WTC11 (cell line): ENCODE data around the gene ATP6V0B. TPM values are rescaled to one million over a fixed set of nuclear protein-coding genes. Genes with fewer than 3 reads are reported as not detected.

Experiments used
- ATAC-seq: fragments of 200-7000 bp; cut with Tn5 transposase; 2 replicates; pipeline ENCODE4 v1.10.0; 2021; ENCODE audit warnings: mild to moderate bottlenecking, moderate library complexity
- CTCF ChIA-PET: fragments of 300-600 bp; sonication (Branson Sonifier 250); formaldehyde crosslinking; loops from one replicate; lab custom pipeline; 2021; ENCODE audit warnings: antibody characterized with exemption; lab: Charles Lee
- POLR2A ChIA-PET: fragments of 350-600 bp; sonication (Branson Sonifier 250); formaldehyde crosslinking; loops from one replicate; lab custom pipeline; 2021; ENCODE audit warnings: antibody characterized with exemption; lab: Charles Lee
- DNase-seq: peaks from one replicate; pipeline ENCODE4 v3.0.0; 2021; ENCODE audit warnings: low spot score
- H3K27ac Mint-ChIP-seq: 2 replicates; pipeline ENCODE4 v1.8.0; 2021; ENCODE audit warnings: mixed read lengths
- H3K27me3 Mint-ChIP-seq: 2 replicates; pipeline ENCODE4 v1.8.0; 2021; ENCODE audit warnings: low read depth, mild to moderate bottlenecking, moderate library complexity, mixed read lengths
- H3K36me3 Mint-ChIP-seq: 2 replicates; pipeline ENCODE4 v1.8.0; 2021; ENCODE audit warnings: mixed read lengths
- H3K4me1 Mint-ChIP-seq: 2 replicates; pipeline ENCODE4 v1.8.0; 2022; ENCODE audit warnings: mixed read lengths
- H3K4me3 Mint-ChIP-seq: 2 replicates; pipeline ENCODE4 v1.8.0; 2021; ENCODE audit warnings: mild to moderate bottlenecking, moderate library complexity, mixed read lengths
- H3K9me3 Mint-ChIP-seq: 2 replicates; pipeline ENCODE4 v1.8.0; 2021; ENCODE audit warnings: mixed read lengths
- ELF4 ChIP-seq: sonication (generic); formaldehyde crosslinking; IDR thresholded peaks from 2 replicates; pipeline ENCODE4 v1.8.1; 2022; ENCODE audit warnings: low read depth, mild to moderate bottlenecking, moderate library complexity, missing genetic modification reagents
- EMX1 ChIP-seq: fragments of 250-450 bp; sonication (Bioruptor Pico); IDR thresholded peaks from 2 replicates; pipeline ENCODE4 v1.8.0; 2021; ENCODE audit warnings: mild to moderate bottlenecking
- MXD4 ChIP-seq: fragments of 250-450 bp; sonication (Bioruptor Pico); IDR thresholded peaks from 2 replicates; pipeline ENCODE4 v1.8.0; 2021; ENCODE audit warnings: mild to moderate bottlenecking, moderate library complexity, borderline replicate concordance
- NR3C1 ChIP-seq: sonication (generic); formaldehyde crosslinking; conservative IDR thresholded peaks from 2 replicates; pipeline ENCODE4 v1.8.1; 2023; ENCODE audit warnings: low read depth, mild to moderate bottlenecking, missing genetic modification reagents
- PRRX2 ChIP-seq: fragments of 250-450 bp; sonication (Bioruptor Pico); IDR thresholded peaks from 2 replicates; pipeline ENCODE4 v1.8.0; 2021; ENCODE audit warnings: mild to moderate bottlenecking
- RORB ChIP-seq: fragments of 250-450 bp; sonication (Bioruptor Pico); IDR thresholded peaks from 2 replicates; pipeline ENCODE4 v1.9.0; 2021; ENCODE audit warnings: mild to moderate bottlenecking
- SMAD3 ChIP-seq: sonication (generic); formaldehyde crosslinking; IDR thresholded peaks from 2 replicates; pipeline ENCODE4 v1.8.0; 2022; ENCODE audit warnings: missing genetic modification reagents, mild to moderate bottlenecking, borderline replicate concordance
- SOX15 ChIP-seq: fragments of 250-450 bp; sonication (Bioruptor Pico); IDR thresholded peaks from 2 replicates; pipeline ENCODE4 v1.9.0; 2021; ENCODE audit warnings: mild to moderate bottlenecking
- TCF7 ChIP-seq: sonication (generic); formaldehyde crosslinking; IDR thresholded peaks from 2 replicates; pipeline ENCODE4 v1.8.0; 2022; ENCODE audit warnings: mild to moderate bottlenecking, low read depth, missing genetic modification reagents, moderate library complexity
- ZBTB21 ChIP-seq: sonication (generic); formaldehyde crosslinking; IDR thresholded peaks from 2 replicates; pipeline ENCODE4 v1.8.1; 2023; ENCODE audit warnings: mild to moderate bottlenecking, missing genetic modification reagents, borderline replicate concordance
- ZNF138 ChIP-seq: sonication (generic); formaldehyde crosslinking; conservative IDR thresholded peaks from 2 replicates; pipeline ENCODE4 v1.8.1; 2022; ENCODE audit warnings: mild to moderate bottlenecking, moderate library complexity, missing genetic modification reagents
- ZNF317 ChIP-seq: sonication (generic); formaldehyde crosslinking; IDR thresholded peaks from 2 replicates; pipeline ENCODE4 v1.8.1; 2023; ENCODE audit warnings: low read depth, mild to moderate bottlenecking, moderate library complexity, missing genetic modification reagents, borderline replicate concordance
- ZNF396 ChIP-seq: fragments of 250-450 bp; sonication (Bioruptor Pico); IDR thresholded peaks from 2 replicates; pipeline ENCODE4 v1.8.0; 2021; ENCODE audit warnings: mild to moderate bottlenecking, moderate library complexity, borderline replicate concordance
- total RNA-seq: library from RNA; stranded (reverse); gene quantifications from 3 replicates; pipeline ENCODE4 v1.2.3, GENCODE V29; 2021
- TF ChIP-seq, protein P1 (sequence below): fragments of 250-450 bp; sonication (Bioruptor Pico); IDR thresholded peaks from 2 replicates; pipeline ENCODE4 v1.9.0; 2021; ENCODE audit warnings: moderate library complexity, mild to moderate bottlenecking, inconsistent platforms, borderline replicate concordance
- TF ChIP-seq, protein P2 (sequence below): sonication (generic); formaldehyde crosslinking; conservative IDR thresholded peaks from 2 replicates; pipeline ENCODE4 v1.8.1; 2023; ENCODE audit warnings: mild to moderate bottlenecking, low read depth, missing genetic modification reagents, moderate library complexity
- TF ChIP-seq, protein P3 (sequence below): sonication (generic); formaldehyde crosslinking; IDR thresholded peaks from 2 replicates; pipeline ENCODE4 v1.8.1; 2023; ENCODE audit warnings: mild to moderate bottlenecking, missing genetic modification reagents, moderate library complexity
- TF ChIP-seq, protein P4 (sequence below): sonication (generic); formaldehyde crosslinking; IDR thresholded peaks from 2 replicates; pipeline ENCODE4 v1.8.0; 2022; ENCODE audit warnings: mild to moderate bottlenecking, missing genetic modification reagents
- TF ChIP-seq, protein P5 (sequence below): fragments of 250-450 bp; sonication (Bioruptor Pico); IDR thresholded peaks from 2 replicates; pipeline ENCODE4 v1.9.0; 2021; ENCODE audit warnings: mild to moderate bottlenecking, borderline replicate concordance
- TF ChIP-seq, protein P6 (sequence below): sonication (generic); formaldehyde crosslinking; IDR thresholded peaks from 2 replicates; pipeline ENCODE4 v1.8.1; 2022; ENCODE audit warnings: mild to moderate bottlenecking, missing genetic modification reagents, moderate library complexity, borderline replicate concordance
- TF ChIP-seq, protein P7 (sequence below): sonication (generic); formaldehyde crosslinking; IDR thresholded peaks from 2 replicates; pipeline ENCODE4 v1.8.0; 2022; ENCODE audit warnings: mild to moderate bottlenecking, missing genetic modification reagents

The ATP6V0B gene
- total RNA-seq, 1 experiment from 2014 or later, result 110 TPM

DNA sequence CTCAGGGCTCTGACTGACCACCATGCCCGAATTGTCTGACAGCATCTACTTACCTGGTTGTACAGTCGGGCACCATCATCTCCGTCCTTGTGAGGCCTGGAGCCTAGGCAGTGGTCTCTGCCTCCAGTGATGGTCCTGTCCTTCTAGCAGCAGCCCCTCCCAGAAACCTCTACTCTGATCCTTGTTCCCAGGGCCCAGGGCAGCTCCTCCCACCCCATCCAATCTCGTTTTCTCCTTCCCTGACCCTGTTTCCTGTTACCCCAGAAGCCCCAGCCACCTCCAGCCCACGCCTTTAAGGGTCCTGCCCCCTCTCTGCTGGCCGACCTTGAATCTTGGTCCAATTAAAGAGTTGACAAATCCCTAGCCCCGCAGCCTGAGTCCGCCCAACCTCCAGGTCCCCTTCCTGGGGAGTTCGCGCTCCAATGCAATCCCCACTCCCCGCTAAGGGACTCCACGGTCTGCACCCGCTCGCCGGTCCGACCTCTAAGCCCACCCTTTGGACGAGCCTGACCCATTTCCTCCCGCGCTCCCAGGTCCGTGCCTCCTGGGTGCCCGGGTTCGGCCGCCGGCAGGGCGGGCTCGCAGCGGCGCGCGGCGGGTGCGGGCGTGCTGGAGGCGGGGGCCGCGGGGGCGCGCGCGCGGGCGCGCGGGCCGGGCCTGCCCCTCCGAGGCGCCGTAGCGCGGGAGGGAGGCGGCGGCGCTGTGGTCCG is 3.9 kb downstream of the ATP6V0B start, which contains the start of gene B4GALT2 (continued):
- TF ChIP-seq ZNF396 (CRISPR knock-in tag) (no peak), RORB (CRISPR knock-in tag) (no peak), ZBTB21 (CRISPR knock-in tag) (0 out of 2 replicates have a peak, but pooled peaks have one; percentile 39), EMX1 (no peak), SMAD3 (0 out of 2 replicates have a peak, but pooled peaks have one; percentile 22)
- TF ChIP-seq, protein P1, sequence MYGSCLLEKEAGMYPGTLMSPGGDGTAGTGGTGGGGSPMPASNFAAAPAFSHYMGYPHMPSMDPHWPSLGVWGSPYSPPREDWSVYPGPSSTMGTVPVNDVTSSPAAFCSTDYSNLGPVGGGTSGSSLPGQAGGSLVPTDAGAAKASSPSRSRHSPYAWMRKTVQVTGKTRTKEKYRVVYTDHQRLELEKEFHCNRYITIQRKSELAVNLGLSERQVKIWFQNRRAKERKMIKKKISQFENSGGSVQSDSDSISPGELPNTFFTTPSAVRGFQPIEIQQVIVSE (CRISPR knock-in tag), result no peak

DNA sequence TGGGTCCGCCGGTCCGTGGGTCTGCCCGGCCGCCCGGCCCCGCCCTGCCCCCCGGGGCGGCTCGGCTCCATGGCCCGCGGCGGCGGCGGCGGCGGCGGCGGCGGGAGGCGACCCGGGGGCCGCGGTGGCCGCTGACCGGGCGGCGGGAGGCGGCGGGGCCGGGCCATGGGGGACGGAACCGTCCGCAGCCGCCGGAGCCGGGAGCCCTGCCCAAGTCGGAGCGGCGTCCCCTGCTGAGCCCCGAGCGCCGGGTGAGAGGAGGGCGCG is 4.4 kb downstream of the ATP6V0B start:
- Mint-ChIP-seq H3K36me3 (peaks cover 25% of the 10 kb centered on the region), H3K4me3 (no peak overlapping the region), H3K4me1 (peaks cover 31% of the 10 kb centered on the region), H3K27me3 (no peaks in the 10 kb centered on the region; the same call in 1 of the 2 replicates), H3K27ac (no peak overlapping the region), H3K9me3 (no peaks in the 10 kb centered on the region)
- TF ChIP-seq, protein P2, sequence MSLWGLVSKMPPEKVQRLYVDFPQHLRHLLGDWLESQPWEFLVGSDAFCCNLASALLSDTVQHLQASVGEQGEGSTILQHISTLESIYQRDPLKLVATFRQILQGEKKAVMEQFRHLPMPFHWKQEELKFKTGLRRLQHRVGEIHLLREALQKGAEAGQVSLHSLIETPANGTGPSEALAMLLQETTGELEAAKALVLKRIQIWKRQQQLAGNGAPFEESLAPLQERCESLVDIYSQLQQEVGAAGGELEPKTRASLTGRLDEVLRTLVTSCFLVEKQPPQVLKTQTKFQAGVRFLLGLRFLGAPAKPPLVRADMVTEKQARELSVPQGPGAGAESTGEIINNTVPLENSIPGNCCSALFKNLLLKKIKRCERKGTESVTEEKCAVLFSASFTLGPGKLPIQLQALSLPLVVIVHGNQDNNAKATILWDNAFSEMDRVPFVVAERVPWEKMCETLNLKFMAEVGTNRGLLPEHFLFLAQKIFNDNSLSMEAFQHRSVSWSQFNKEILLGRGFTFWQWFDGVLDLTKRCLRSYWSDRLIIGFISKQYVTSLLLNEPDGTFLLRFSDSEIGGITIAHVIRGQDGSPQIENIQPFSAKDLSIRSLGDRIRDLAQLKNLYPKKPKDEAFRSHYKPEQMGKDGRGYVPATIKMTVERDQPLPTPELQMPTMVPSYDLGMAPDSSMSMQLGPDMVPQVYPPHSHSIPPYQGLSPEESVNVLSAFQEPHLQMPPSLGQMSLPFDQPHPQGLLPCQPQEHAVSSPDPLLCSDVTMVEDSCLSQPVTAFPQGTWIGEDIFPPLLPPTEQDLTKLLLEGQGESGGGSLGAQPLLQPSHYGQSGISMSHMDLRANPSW (CRISPR knock-in tag), result no peak
- TF ChIP-seq NR3C1 (no peak), SOX15 (no peak), ELF4 (no peak), ZNF317 (CRISPR knock-in tag) (no peak), MXD4 (CRISPR knock-in tag) (no peak), TCF7 (CRISPR knock-in tag) (no peak), ZNF138 (CRISPR knock-in tag) (no peak), PRRX2 (no peak)
- TF ChIP-seq, protein P3, sequence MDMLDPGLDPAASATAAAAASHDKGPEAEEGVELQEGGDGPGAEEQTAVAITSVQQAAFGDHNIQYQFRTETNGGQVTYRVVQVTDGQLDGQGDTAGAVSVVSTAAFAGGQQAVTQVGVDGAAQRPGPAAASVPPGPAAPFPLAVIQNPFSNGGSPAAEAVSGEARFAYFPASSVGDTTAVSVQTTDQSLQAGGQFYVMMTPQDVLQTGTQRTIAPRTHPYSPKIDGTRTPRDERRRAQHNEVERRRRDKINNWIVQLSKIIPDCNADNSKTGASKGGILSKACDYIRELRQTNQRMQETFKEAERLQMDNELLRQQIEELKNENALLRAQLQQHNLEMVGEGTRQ, result no peak
- TF ChIP-seq, protein P4, sequence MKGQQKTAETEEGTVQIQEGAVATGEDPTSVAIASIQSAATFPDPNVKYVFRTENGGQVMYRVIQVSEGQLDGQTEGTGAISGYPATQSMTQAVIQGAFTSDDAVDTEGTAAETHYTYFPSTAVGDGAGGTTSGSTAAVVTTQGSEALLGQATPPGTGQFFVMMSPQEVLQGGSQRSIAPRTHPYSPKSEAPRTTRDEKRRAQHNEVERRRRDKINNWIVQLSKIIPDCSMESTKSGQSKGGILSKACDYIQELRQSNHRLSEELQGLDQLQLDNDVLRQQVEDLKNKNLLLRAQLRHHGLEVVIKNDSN (CRISPR knock-in tag), result no peak
- TF ChIP-seq, protein P5, sequence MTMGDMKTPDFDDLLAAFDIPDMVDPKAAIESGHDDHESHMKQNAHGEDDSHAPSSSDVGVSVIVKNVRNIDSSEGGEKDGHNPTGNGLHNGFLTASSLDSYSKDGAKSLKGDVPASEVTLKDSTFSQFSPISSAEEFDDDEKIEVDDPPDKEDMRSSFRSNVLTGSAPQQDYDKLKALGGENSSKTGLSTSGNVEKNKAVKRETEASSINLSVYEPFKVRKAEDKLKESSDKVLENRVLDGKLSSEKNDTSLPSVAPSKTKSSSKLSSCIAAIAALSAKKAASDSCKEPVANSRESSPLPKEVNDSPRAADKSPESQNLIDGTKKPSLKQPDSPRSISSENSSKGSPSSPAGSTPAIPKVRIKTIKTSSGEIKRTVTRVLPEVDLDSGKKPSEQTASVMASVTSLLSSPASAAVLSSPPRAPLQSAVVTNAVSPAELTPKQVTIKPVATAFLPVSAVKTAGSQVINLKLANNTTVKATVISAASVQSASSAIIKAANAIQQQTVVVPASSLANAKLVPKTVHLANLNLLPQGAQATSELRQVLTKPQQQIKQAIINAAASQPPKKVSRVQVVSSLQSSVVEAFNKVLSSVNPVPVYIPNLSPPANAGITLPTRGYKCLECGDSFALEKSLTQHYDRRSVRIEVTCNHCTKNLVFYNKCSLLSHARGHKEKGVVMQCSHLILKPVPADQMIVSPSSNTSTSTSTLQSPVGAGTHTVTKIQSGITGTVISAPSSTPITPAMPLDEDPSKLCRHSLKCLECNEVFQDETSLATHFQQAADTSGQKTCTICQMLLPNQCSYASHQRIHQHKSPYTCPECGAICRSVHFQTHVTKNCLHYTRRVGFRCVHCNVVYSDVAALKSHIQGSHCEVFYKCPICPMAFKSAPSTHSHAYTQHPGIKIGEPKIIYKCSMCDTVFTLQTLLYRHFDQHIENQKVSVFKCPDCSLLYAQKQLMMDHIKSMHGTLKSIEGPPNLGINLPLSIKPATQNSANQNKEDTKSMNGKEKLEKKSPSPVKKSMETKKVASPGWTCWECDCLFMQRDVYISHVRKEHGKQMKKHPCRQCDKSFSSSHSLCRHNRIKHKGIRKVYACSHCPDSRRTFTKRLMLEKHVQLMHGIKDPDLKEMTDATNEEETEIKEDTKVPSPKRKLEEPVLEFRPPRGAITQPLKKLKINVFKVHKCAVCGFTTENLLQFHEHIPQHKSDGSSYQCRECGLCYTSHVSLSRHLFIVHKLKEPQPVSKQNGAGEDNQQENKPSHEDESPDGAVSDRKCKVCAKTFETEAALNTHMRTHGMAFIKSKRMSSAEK, result no peak
- TF ChIP-seq, protein P6, sequence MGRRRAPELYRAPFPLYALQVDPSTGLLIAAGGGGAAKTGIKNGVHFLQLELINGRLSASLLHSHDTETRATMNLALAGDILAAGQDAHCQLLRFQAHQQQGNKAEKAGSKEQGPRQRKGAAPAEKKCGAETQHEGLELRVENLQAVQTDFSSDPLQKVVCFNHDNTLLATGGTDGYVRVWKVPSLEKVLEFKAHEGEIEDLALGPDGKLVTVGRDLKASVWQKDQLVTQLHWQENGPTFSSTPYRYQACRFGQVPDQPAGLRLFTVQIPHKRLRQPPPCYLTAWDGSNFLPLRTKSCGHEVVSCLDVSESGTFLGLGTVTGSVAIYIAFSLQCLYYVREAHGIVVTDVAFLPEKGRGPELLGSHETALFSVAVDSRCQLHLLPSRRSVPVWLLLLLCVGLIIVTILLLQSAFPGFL (CRISPR knock-in tag), result no peak
- TF ChIP-seq, protein P7, sequence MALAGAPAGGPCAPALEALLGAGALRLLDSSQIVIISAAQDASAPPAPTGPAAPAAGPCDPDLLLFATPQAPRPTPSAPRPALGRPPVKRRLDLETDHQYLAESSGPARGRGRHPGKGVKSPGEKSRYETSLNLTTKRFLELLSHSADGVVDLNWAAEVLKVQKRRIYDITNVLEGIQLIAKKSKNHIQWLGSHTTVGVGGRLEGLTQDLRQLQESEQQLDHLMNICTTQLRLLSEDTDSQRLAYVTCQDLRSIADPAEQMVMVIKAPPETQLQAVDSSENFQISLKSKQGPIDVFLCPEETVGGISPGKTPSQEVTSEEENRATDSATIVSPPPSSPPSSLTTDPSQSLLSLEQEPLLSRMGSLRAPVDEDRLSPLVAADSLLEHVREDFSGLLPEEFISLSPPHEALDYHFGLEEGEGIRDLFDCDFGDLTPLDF, result no peak
- ChIA-PET CTCF (interaction anchor here (1.1 kb wide), 1 partner anchor 13 kb away, joined by 4 read pairs; no protein-coding TSS in a partner anchor), POLR2A (no interaction called here)
- ATAC-seq (no peak), DNase-seq (no peak)
